Panc1 (cell line): ENCODE data around the gene TMEM233. TPM values are rescaled to one million over a fixed set of nuclear protein-coding genes. Genes with fewer than 3 reads are reported as not detected.

ENCODE experiments used
- ATAC-seq: fragments of 200-7000 bp; cut with Tn5 transposase; 2 replicates; pipeline ENCODE4 v1.9.1; 2020; ENCODE audit warnings: mild to moderate bottlenecking, moderate library complexity
- BruUV-seq: library from RNA; stranded (reverse); fragments of 400-500 nt; replicated peaks from 2 replicates; lab custom pipeline; 2021; lab: Mats Ljungman, UMichigan
- CTCF ChIA-PET: fragments of 300-600 bp; sonication (Branson Sonifier 250); formaldehyde crosslinking; loops from one replicate; lab custom pipeline; 2022; ENCODE audit warnings: antibody characterized with exemption; lab: Charles Lee
- POLR2A ChIA-PET: fragments of 300-600 bp; sonication (Branson Sonifier 250); formaldehyde crosslinking; loops from one replicate; lab custom pipeline; 2022; ENCODE audit warnings: antibody characterized with exemption; lab: Charles Lee
- DNase-seq: peaks from one replicate; pipeline ENCODE4 v3.0.0-alpha.2; 2010; ENCODE audit warnings: low read depth, low spot score
- H3K27ac ChIP-seq: 2 replicates; pipeline ENCODE4 v1.5.1; 2011; ENCODE audit warnings: mild to moderate bottlenecking, low read length, inconsistent platforms
- H3K27me3 ChIP-seq: fragments of 200-500 bp; sonication (Bioruptor generic); 2 replicates; pipeline ENCODE4 v1.6.0; 2014; ENCODE audit warnings: low read length, inconsistent platforms; ENCODE audit not compliant: control insufficient read depth, insufficient read depth
- H3K36me3 ChIP-seq: fragments of 200-500 bp; sonication (Bioruptor generic); 2 replicates; pipeline ENCODE4 v1.5.1; 2014; ENCODE audit warnings: inconsistent platforms, mild to moderate bottlenecking, low read length, moderate library complexity; ENCODE audit not compliant: control insufficient read depth, insufficient read depth
- H3K4me1 ChIP-seq: 2 replicates; pipeline ENCODE4 v1.5.1; 2011; ENCODE audit warnings: inconsistent platforms, mild to moderate bottlenecking, low read length, moderate library complexity; ENCODE audit not compliant: control insufficient read depth, insufficient read depth
- H3K4me3 ChIP-seq, 2 experiments: 2 replicates each; pipeline ENCODE4 v1.5.1; 2011 to 2012; ENCODE audit warnings: low read depth in 2 of 2, low read length in 2 of 2, mild to moderate bottlenecking in 2 of 2, inconsistent platforms in 1 of 2, moderate library complexity in 1 of 2
- H3K9me3 ChIP-seq: fragments of 200-500 bp; sonication (Bioruptor generic); 2 replicates; pipeline ENCODE4 v1.5.1; 2014; ENCODE audit warnings: low read depth, mild to moderate bottlenecking, inconsistent platforms, low read length, moderate library complexity; ENCODE audit not compliant: control insufficient read depth, insufficient read depth
- CTCF ChIP-seq: fragments of 450-650 bp; IDR thresholded peaks from 2 replicates; pipeline ENCODE4 v1.5.1; 2017; ENCODE audit warnings: mild to moderate bottlenecking
- POLR2AphosphoS5 ChIP-seq: IDR thresholded peaks from 2 replicates; pipeline ENCODE4 v1.6.1; 2012; ENCODE audit warnings: mild to moderate bottlenecking, low read depth, low read length, moderate library complexity
- SIN3A ChIP-seq: IDR thresholded peaks from 2 replicates; pipeline ENCODE4 v1.6.1; 2012; ENCODE audit warnings: low read depth, mild to moderate bottlenecking, low read length, moderate library complexity, borderline replicate concordance; ENCODE audit not compliant: insufficient read depth
- TCF7L2 ChIP-seq: IDR thresholded peaks from 2 replicates; pipeline ENCODE4 v1.6.1; 2011; ENCODE audit warnings: mild to moderate bottlenecking, low read depth, low read length, inconsistent platforms
- in situ Hi-C: cut with HindIII; loops from 2 replicates; pipeline ENCODE4 v1.10.0; 2016; ENCODE audit warnings: low sequenced_read_pairs, low pct_unique_long_range_greater_than_20kb
- intact Hi-C: fragments of 100-400 bp; cut with micrococcal nuclease; formaldehyde crosslinking; loops from one replicate; pipeline ENCODE4 v1.10.0; 2022; ENCODE audit not compliant: unreplicated experiment
- total RNA-seq: library from RNA; stranded (reverse); gene quantifications from one replicate; pipeline ENCODE4 v1.2.1, GENCODE V29; 2021; ENCODE audit not compliant: unreplicated experiment
- TF ChIP-seq, protein P1 (sequence below), 2 experiments: IDR thresholded peaks; 2 replicates each; pipeline ENCODE4 v1.6.1; 2011 to 2012; ENCODE audit warnings: low read depth in 2 of 2, control low read depth in 1 of 2, low read length in 1 of 2, mild to moderate bottlenecking in 1 of 2, moderate library complexity in 1 of 2; ENCODE audit not compliant: insufficient read depth in 1 of 2

TMEM233 gene
- total RNA-seq, 1 experiment from 2014 or later = not detected

DNA sequence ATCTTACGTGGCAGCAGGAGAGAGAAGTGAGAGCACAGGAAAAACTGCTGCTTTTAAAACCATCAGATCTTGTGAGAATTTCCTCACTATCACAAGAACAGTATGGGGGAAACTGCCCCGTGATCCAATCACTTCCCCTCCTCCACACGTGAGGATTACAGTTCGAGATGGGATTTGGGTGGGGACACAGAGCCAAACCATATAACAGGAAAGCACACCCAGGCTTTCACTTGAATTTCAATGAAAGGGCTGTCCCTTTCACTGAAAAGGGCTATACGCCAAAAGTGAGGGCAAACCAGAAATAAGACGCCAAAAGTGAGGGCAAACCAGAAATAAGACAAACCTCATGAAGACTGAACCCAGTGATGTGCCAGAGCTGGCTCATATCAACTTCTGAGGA is 22.8 kb upstream of the TMEM233 start:
- Histone ChIP-seq H3K27ac (no peak overlapping the region), H3K4me1 (no peaks in the 10 kb centered on the region), H3K4me3 (no peak overlapping the region), H3K9me3 (no peaks in the 10 kb centered on the region), H3K36me3 (no peaks in the 10 kb centered on the region), H3K27me3 (peaks cover 3% of the 10 kb centered on the region; the same call in 1 of the 2 replicates)
- DNase-seq (no peak), ATAC-seq (no peak)
- BruUV-seq = no TSS peak
- ChIA-PET POLR2A (no interaction called here), CTCF (no interaction called here)
- in situ Hi-C loops = no loop called here
- intact Hi-C loops = no loop called here
- TF ChIP-seq POLR2AphosphoS5 = no peak
- TF ChIP-seq, protein P1, sequence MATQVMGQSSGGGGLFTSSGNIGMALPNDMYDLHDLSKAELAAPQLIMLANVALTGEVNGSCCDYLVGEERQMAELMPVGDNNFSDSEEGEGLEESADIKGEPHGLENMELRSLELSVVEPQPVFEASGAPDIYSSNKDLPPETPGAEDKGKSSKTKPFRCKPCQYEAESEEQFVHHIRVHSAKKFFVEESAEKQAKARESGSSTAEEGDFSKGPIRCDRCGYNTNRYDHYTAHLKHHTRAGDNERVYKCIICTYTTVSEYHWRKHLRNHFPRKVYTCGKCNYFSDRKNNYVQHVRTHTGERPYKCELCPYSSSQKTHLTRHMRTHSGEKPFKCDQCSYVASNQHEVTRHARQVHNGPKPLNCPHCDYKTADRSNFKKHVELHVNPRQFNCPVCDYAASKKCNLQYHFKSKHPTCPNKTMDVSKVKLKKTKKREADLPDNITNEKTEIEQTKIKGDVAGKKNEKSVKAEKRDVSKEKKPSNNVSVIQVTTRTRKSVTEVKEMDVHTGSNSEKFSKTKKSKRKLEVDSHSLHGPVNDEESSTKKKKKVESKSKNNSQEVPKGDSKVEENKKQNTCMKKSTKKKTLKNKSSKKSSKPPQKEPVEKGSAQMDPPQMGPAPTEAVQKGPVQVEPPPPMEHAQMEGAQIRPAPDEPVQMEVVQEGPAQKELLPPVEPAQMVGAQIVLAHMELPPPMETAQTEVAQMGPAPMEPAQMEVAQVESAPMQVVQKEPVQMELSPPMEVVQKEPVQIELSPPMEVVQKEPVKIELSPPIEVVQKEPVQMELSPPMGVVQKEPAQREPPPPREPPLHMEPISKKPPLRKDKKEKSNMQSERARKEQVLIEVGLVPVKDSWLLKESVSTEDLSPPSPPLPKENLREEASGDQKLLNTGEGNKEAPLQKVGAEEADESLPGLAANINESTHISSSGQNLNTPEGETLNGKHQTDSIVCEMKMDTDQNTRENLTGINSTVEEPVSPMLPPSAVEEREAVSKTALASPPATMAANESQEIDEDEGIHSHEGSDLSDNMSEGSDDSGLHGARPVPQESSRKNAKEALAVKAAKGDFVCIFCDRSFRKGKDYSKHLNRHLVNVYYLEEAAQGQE (IDR thresholded peaks at IDR 0.05; ENCODE audit: insufficient read depth in 1 of 2, low read depth in 2 of 2, low read length in 1 of 2) = no peak
- no peak for TF ChIP-seq CTCF
- no peak for TF ChIP-seq TCF7L2
- no peak for TF ChIP-seq SIN3A

DNA sequence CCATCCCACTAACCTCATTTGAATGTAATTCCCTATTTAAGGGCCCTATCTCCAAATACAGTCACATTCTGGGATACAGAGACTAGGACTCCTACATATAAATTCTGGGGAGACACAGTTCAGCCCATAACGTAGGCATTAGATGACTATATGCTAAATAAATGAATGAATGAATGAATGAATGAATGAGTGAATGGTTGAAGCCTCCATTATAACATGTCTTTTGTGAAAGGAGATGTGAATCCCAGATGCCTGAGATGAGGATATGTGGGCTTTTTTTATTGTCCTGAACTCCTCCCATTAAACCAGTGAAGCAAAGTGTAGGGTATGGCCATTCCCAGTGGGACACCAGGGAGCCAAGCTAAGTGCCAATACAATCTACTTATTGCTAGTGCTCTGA is 20.5 kb upstream of the TMEM233 start:
- POLR2A ChIA-PET = no interaction called here

More for the DNA sequence above, 20.5 kb upstream of the TMEM233 start:
- Histone ChIP-seq H3K9me3 (no peaks in the 10 kb centered on the region), H3K4me3 (no peak overlapping the region), H3K27me3 (peaks cover 3% of the 10 kb centered on the region; the same call in 1 of the 2 replicates), H3K4me1 (no peaks in the 10 kb centered on the region), H3K36me3 (no peaks in the 10 kb centered on the region), H3K27ac (no peak overlapping the region)
- no TSS peak for BruUV-seq
- in situ Hi-C loops (no loop called here), intact Hi-C loops (no loop called here)
- CTCF ChIA-PET = no interaction called here
- no peak for TF ChIP-seq SIN3A
- no peak for TF ChIP-seq POLR2AphosphoS5
- no peak for TF ChIP-seq TCF7L2
- no peak for TF ChIP-seq CTCF
- TF ChIP-seq, protein P1 (IDR thresholded peaks at IDR 0.05; ENCODE audit: insufficient read depth in 1 of 2, low read depth in 2 of 2, low read length in 1 of 2) = no peak
- ATAC-seq (no peak), DNase-seq (no peak)
